Left ventricle myocardium superior (tissue), 1 donor: ENCODE data around the gene GPC5. TPM values are rescaled to one million over a fixed set of nuclear protein-coding genes. Genes with fewer than 3 reads are reported as not detected.
A peak's percentile ranks its signal among the peaks of the same experiment; 100 is the strongest.

Source experiments
- ATAC-seq: fragments of 200-7000 bp; cut with Tn5 transposase; one replicate; pipeline ENCODE4 v1.9.1; 2020; ENCODE audit warnings: mild to moderate bottlenecking, moderate library complexity
- DNase-seq: peaks from one replicate; pipeline ENCODE4 v3.0.0-alpha.2; 2020
- intact Hi-C: fragments of 100-400 bp; cut with micrococcal nuclease; formaldehyde crosslinking; loops from one replicate; pipeline ENCODE4 v1.11.0; 2022
- total RNA-seq: library from RNA; stranded (reverse); fragmentation: NEBNext Ultra II Directional; extraction: Animal tissue kit (Norgen Biotek cat#: 25700); gene quantifications from one replicate; pipeline ENCODE4 v1.2.1, GENCODE V29; 2021
- donor health status: DM: no; HTN: yes; CAD: no; lungs with severe emphysema.

GPC5 gene
- total RNA-seq, 1 donor from 2014 or later: 1.8 TPM

DNA sequence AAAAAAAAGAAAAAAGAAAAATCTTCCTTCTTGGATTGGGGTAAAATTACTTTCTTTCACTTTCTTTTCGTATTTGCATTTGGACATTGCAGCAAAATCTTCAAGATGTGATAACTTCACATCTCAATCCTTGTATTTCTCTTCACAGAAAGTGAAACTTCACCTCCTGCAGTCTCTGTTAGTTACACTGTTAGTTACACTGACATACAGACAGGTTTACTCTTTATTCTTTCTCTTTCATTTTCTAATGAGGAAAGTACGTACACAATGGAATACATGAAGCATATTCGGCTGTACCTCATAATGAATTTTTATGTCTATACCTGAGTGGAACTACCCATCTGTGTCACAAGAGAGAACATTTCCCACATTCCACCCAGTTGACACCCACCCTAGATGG is 1369.0 kb downstream of the GPC5 start:
- intact Hi-C loops: no loop called here
- no peak for ATAC-seq
- DNase-seq: no peak

GRCh38 chr13:92768602-92769001 is 1370.2 kb downstream of the GPC5 start:
- intact Hi-C loops: no loop called here
- DNase-seq: no peak
- no peak for ATAC-seq

DNA sequence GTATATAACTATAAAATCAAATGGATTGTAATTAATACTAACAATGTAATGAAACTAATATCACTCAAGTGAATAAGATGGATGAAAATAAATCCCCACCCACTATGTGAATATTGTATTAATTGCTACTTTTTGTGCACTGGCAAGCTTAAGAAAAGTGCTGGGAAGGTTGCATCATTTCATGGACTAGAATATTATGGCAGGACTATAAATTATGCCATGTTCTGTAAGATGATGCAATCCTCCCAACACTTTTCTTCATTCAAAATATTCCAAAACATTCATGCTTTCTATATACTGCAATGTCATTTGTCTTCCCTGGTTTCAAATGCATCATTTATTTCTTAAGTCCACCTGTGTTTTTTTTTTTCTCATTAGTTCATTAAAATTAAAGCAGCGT is 1370.6 kb downstream of the GPC5 start:
- intact Hi-C loops: no loop called here
- ATAC-seq (no peak), DNase-seq (no peak)

GRCh38 chr13:92775658-92776057 is 1377.2 kb downstream of the GPC5 start:
- intact Hi-C loops: no loop called here
- no peak for ATAC-seq
- DNase-seq: no peak

DNA sequence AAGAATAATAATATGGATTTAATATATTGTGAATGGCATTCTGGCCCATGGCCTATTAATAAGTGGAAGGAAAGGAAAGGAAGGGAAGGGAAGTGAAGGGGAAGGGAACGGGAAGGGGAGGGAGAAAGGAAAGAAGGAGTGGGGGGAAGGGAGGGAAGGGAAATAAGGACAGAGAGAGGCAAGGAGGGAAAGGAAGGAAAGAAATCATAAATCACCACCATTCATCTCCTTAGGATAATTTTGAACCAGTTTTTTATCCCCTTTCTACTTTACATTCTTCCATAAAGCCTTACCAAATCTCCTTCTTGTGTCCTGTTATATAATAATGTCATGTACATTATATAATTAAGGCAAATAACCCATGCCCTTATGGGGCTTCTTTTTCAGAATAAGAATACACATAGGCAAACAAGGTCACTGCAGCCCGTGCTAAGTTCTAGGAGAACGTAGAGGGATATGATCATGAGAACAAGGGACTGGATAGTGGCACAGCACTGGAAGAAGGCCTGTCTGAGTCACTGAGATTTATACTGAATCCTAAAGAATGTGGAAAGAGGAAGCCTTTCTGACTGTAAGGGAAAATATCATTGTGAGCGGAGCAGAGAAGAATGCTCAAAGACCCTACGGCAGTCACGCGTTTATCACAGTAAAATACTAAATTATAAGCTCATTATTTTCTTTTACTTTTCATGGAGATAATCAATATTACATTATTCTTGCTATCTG is 1383.7 kb downstream of the GPC5 start:
- DNase-seq (no peak), ATAC-seq (no peak)
- intact Hi-C loops: no loop called here

GRCh38 chr13:92802776-92803175 is 1404.4 kb downstream of the GPC5 start:
- no peak for ATAC-seq
- intact Hi-C loops: no loop called here
- no peak for DNase-seq

DNA sequence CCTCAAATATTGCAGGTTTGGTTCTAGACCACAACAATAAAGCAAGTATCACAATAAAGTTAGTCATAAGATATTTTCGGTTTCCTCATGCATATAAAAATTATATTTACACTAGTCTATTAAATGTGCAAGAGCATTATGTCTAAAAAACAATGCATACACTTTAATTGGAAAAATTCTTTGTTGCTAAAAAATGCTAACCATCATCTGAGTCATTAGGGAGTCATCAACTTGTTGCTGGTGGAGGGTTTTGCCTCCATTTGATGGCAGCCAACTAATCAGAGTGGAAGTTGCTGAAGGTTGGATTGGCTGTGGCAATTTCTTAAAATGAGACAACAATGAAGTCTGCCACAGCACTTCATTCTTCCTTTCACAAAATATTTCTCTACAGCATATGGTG is 1405.9 kb downstream of the GPC5 start:
- intact Hi-C loops: no loop called here
- no peak for ATAC-seq
- no peak for DNase-seq

DNA sequence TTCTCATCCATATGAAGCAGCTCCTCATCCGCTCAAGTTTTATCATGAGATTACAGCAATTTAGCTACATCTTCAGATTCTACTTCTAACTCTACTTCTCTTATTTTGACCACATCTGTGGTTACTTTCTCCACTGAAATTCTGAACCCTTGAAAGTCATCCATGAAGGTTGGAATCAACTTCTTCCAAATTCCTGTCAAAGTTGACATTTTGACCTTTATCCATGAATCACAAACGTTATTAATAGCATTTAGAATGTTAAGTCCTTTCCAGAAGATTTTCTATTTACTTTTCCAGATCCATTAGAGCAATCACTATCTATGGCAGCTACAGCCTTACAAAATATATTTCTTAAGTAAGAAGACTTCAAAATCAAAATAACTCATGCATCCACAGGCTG is 1406.5 kb downstream of the GPC5 start:
- ATAC-seq: no peak
- no peak for DNase-seq
- intact Hi-C loops: no loop called here

GRCh38 chr13:92805766-92806165 is 1407.3 kb downstream of the GPC5 start:
- no peak for DNase-seq
- intact Hi-C loops: no loop called here
- no peak for ATAC-seq

DNA sequence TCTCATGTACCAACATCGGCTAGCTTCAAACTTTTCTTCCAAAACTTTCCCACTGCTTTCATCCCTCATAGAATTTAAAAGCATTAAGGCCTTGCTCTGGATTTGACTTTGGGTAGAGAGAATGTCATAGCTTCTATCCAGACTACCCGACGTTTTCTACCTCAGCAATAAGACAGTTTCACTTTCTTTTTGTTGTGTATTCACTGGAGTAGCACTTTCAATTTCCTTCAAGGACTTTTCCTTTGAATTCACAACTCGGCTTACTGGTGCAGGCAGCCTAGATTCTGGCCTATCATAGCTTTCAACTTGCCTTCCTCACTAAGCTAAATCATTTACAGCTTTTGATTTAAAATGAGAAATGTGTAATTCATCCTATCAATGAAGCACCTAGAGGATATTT is 1407.8 kb downstream of the GPC5 start:
- ATAC-seq (peak; percentile 59), DNase-seq (no peak)
- intact Hi-C loops: no loop called here

DNA sequence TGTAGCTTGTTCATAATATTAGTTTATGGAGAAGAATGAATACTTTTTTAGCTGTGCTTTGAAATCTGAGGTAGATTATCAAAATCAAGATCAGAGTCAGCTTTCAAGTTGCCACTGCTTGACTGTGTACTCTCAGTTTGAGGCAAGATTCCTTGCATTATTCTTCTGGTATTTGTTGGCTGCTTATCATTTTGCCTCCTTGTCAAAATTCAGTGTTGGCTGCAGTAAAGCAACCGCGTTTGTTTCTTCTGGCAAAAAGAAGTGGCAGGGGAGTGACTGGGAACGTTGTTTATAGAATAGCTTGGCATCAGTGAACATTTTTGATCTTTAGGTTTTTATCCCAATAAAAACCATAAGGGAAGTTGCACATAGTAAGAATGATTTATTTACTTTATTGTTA is 1408.9 kb downstream of the GPC5 start:
- ATAC-seq: no peak
- DNase-seq: no peak
- intact Hi-C loops: no loop called here

GRCh38 chr13:92807966-92808365 is 1409.5 kb downstream of the GPC5 start:
- intact Hi-C loops: no loop called here
- ATAC-seq: no peak
- no peak for DNase-seq

DNA sequence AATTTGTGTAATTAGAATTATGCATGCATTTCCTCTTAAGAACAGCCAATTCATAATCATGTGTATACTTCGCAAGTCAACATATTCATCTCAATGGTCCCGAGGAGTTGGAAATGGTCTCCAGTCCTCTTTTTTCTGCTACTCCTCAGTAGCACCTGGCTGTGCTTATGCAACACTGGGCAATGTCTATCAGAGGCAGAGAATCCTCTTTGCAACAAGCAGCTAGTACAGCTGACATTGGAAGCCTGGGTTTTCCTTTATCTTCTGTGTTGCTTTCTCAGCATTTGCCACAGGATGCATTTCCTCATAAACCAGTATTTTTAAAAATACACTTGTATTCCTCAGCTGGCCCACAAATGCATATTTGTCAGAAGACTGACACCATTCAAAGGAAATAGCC is 1422.9 kb downstream of the GPC5 start:
- ATAC-seq (no peak), DNase-seq (no peak)
- intact Hi-C loops: no loop called here

- intact Hi-C loops: no loop called here
- no peak for ATAC-seq
Observed at GRCh38 chr13:92823059-92823458, 1424.6 kb downstream of the GPC5 start.

DNA sequence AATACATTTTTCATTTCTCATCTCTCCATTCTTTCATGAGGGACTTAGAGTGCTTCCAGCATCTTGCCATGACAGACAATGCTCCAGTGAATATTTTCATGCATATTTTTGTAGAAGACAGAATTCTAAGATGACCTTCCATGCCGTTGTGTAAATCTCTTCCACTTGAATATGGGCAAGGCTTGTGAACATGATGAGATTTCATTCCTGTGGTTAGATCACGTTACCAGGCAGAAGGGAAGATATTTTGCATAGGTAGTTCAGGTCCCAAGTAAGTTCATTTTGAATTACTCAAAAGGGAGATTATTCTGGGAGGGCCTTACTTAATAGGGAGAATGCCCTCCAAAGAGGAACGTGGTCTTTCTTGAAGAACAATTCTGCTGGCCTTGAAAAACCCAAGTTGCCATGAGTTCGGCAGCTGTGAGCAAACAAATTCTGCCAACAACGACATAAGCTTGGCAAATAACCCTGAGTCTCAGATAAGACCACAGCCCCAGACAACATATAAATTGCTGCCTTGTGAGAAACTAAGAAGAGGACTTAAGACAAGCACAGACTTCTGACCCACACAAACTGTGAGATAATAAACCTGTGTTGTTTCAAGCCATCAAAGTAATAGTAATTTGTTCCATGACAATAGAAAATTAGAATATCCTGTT is 1427.6 kb downstream of the GPC5 start:
- DNase-seq (no peak), ATAC-seq (no peak)
- intact Hi-C loops: no loop called here

More at GRCh38 chr13:92823059-92823458, 1424.6 kb downstream of the GPC5 start:
- no peak for DNase-seq

DNA sequence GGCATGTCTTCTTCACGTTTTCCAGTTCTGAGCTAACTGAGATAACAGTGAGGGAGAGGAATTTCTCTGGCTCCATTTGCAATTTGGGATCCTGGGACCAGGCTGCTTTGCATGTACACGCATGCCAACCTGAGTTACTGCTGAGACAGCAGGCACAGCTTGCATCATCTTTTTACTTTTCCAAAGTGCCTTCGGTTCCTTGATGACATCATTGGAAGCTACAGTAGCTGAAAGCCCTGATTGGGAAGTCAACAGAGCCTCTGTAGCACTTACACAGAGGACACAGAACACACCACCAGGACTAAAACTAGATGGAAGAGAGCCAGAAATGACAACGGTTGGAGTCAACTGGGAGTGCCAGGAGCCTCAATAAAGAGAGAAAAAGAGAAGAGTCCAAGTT is 1429.1 kb downstream of the GPC5 start:
- ATAC-seq (no peak), DNase-seq (no peak)
- intact Hi-C loops: no loop called here

DNA sequence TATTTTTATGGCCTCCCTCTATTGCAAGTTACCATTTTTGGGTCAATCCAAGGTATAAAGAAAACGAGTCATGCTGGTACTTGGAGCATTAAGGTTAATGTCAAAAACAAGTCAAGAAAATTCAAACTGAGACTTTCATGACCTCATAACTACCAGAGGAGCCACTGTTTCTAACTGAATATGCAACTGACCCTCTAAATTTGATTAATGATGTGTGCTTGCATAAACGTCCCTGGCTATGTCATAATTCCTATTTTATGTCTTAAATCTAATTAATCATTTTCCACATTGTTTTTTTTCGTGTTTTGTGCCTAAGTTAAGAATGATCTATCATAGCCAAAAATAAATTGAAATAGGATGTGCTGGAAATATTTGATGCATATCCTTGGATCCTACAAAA is 1431.5 kb downstream of the GPC5 start:
- DNase-seq: no peak
- no peak for ATAC-seq
- intact Hi-C loops: no loop called here

DNA sequence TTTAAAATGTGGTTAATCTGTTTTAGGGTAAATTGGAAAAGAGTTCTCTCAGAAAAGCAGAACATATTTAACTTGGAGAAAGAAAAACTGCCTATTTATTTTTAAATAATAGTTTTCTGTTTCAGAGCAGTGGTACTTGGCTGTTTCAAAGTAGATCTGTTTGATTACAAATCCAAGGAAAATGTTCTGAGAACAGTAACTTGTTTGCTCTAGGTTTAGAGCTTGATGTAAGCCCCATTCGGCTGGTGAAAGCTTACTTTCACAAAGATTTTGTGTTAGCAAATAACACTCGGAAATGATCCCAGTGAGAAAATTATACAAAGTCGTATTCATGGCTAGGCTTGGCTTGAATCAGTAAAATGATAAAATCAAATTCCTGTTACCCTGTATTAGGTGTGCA is 1432.4 kb downstream of the GPC5 start:
- DNase-seq (no peak), ATAC-seq (no peak)
- intact Hi-C loops: no loop called here

DNA sequence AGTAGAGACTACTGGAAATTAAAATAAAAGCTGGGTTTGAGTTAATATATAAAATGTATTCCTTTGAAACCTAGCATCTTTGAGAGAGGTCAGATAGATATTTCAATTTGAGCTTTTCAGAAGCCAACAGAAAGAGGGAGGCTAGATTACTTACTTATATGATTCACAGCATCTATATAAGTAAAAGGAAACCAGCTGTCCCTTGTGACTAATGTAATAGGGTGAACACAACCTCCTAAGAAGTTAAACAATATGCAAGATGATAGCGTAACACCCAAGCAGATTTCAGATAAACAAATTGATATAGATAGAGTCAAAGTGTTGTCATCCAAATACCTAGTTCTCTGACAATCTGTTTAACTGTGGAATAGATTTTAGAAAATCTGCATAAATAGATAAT is 1434.7 kb downstream of the GPC5 start:
- intact Hi-C loops: no loop called here
- DNase-seq (no peak), ATAC-seq (no peak)

GRCh38 chr13:92836171-92836570 is 1437.8 kb downstream of the GPC5 start:
- ATAC-seq (no peak), DNase-seq (no peak)
- intact Hi-C loops: no loop called here

DNA sequence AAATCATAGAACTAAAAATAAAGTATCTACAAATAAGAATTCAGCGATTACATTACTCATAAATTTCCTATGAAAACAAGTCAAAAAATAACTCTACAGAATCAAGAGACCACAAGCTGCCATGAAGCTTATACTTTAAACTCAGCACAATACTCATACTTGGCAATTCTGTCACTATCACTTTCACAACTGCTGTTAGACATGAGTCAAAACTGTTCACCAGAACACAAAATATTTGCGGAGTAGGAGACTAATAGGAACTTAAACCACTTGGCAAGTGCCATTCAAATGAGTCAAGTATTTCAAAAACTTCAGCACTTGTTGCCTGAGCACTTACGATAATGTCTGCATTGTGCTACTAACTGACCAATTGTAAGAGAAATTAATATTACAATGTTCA is 1440.4 kb downstream of the GPC5 start:
- ATAC-seq (no peak), DNase-seq (no peak)
- intact Hi-C loops: no loop called here
